Stromal cell of bone marrow (primary cell): Measurements from ENCODE around the gene TMEM271.
"Not testable (repeated sequence)": the region's sequence is repeated elsewhere in the genome, so short reads cannot be mapped to it uniquely, and the experiment has no call there.

Experiments
- DNase-seq: peaks from one replicate; pipeline ENCODE4 v3.0.0-alpha.2; 2012; ENCODE audit warnings: low read depth

Gene TMEM271

GRCh38 chr4:610411-611261 is 34.5 kb upstream of the TMEM271 start:
- peak; percentile 21 for DNase-seq

GRCh38 chr4:609400-610050 is 33.4 kb upstream of the TMEM271 start:
- no peak for DNase-seq

GRCh38 chr4:608236-608635 is 32.1 kb upstream of the TMEM271 start:
- DNase-seq = no peak

- no peak for DNase-seq
Observed at GRCh38 chr4:605702-606425, 29.8 kb upstream of the TMEM271 start.

- no peak for DNase-seq
Observed at GRCh38 chr4:604131-604530, 28.0 kb upstream of the TMEM271 start.

GRCh38 chr4:602559-602942 is 26.5 kb upstream of the TMEM271 start:
- DNase-seq = no peak

GRCh38 chr4:601612-602558 is 25.8 kb upstream of the TMEM271 start:
- DNase-seq = no peak

GRCh38 chr4:600850-601515 is 24.9 kb upstream of the TMEM271 start:
- no peak for DNase-seq

- no peak for DNase-seq
Observed at GRCh38 chr4:600166-600565, 24.1 kb upstream of the TMEM271 start.

GRCh38 chr4:598925-599324 is 22.8 kb upstream of the TMEM271 start:
- DNase-seq = no peak

GRCh38 chr4:592825-593520 is 16.9 kb upstream of the TMEM271 start:
- no peak for DNase-seq

GRCh38 chr4:592178-592577 is 16.1 kb upstream of the TMEM271 start:
- DNase-seq = not testable (repeated sequence)

- DNase-seq = no peak
Observed at GRCh38 chr4:590313-590841, 14.3 kb upstream of the TMEM271 start.

- no peak for DNase-seq
Observed at GRCh38 chr4:589219-589963, 13.3 kb upstream of the TMEM271 start.

GRCh38 chr4:588351-588849 is 12.3 kb upstream of the TMEM271 start:
- no peak for DNase-seq

- DNase-seq = no peak
Observed at GRCh38 chr4:587671-588350, 11.7 kb upstream of the TMEM271 start.

GRCh38 chr4:583820-584219 is 7.7 kb upstream of the TMEM271 start:
- no peak for DNase-seq

- no peak for DNase-seq
Observed at GRCh38 chr4:581753-582361, 5.8 kb upstream of the TMEM271 start.
